ENCODE data around the gene GRB2.
A peak's percentile ranks its signal among the peaks of the same experiment; 100 is the strongest.
"Not testable (repeated sequence)": the region's sequence is repeated elsewhere in the genome, so short reads cannot be mapped to it uniquely, and the experiment has no call there.

Gene GRB2

GRCh38 chr17:75315541-75316243, 89.8 kb downstream of the GRB2 start:
- DNase-seq: no peak

GRCh38 chr17:75313941-75314551, 91.4 kb downstream of the GRB2 start:
- no peak for DNase-seq

- DNase-seq: no peak
Measured at GRCh38 chr17:75308732-75309629, 96.5 kb downstream of the GRB2 start.

GRCh38 chr17:75307957-75308731, 97.3 kb downstream of the GRB2 start:
- DNase-seq: no peak

GRCh38 chr17:75301502-75302206, 103.8 kb downstream of the GRB2 start:
- DNase-seq: no peak

GRCh38 chr17:75301049-75301448, 104.4 kb downstream of the GRB2 start:
- no peak for DNase-seq

GRCh38 chr17:75300280-75300679, 105.2 kb downstream of the GRB2 start:
- no peak for DNase-seq

GRCh38 chr17:75295201-75296158, 110.0 kb downstream of the GRB2 start:
- no peak for DNase-seq

- not testable (repeated sequence) for DNase-seq
Measured at GRCh38 chr17:75292810-75293448, 112.5 kb downstream of the GRB2 start.

GRCh38 chr17:75289832-75290337, 115.6 kb downstream of the GRB2 start:
- DNase-seq: no peak

- DNase-seq: peak; percentile 95
Measured at GRCh38 chr17:75289115-75289831, 116.2 kb downstream of the GRB2 start, which contains the start of gene SLC25A19. SLC25A19 (minus strand) TSS chr17:75289433; CDS start chr17:75286764, 2,669 bp downstream.

GRCh38 chr17:75288770-75289114, 116.7 kb downstream of the GRB2 start:
- peak; percentile 56 for DNase-seq

GRCh38 chr17:75288359-75288758, 117.1 kb downstream of the GRB2 start:
- DNase-seq: no peak

GRCh38 chr17:75287221-75287620, 118.3 kb downstream of the GRB2 start:
- DNase-seq: no peak

- no peak for DNase-seq
Measured at GRCh38 chr17:75285123-75285522, 120.4 kb downstream of the GRB2 start.

GRCh38 chr17:75280189-75280588, 125.3 kb downstream of the GRB2 start:
- DNase-seq: not testable (repeated sequence)

GRCh38 chr17:75277664-75278071, 127.8 kb downstream of the GRB2 start:
- no peak for DNase-seq

GRCh38 chr17:75273977-75274708, 131.3 kb downstream of the GRB2 start:
- no peak for DNase-seq

- DNase-seq: no peak
Measured at GRCh38 chr17:75272848-75273184, 132.7 kb downstream of the GRB2 start.

Data from COR-L47 (cell line).